T-helper 1 cell treated with Interleukin-12 subunit alpha and Interleukin-12 subunit beta and Interleukin-4 antibody, amounts not matched to agents 30 μg/mL and 1 μg/mL, for 36 hours (primary cell): ENCODE results near the gene PAM16.

Experiments used
- H3K27ac Mint-ChIP-seq: one replicate; pipeline ENCODE4 v1.8.0; 2021; ENCODE audit warnings: mild to moderate bottlenecking, mixed read lengths
- H3K27me3 Mint-ChIP-seq: one replicate; pipeline ENCODE4 v1.8.0; 2021; ENCODE audit warnings: low read depth, mixed read lengths
- H3K36me3 Mint-ChIP-seq: one replicate; pipeline ENCODE4 v1.8.0; 2021; ENCODE audit warnings: low read depth, mixed read lengths
- H3K4me1 Mint-ChIP-seq: one replicate; pipeline ENCODE4 v1.8.0; 2021; ENCODE audit warnings: low read depth, mixed read lengths
- H3K4me3 Mint-ChIP-seq: one replicate; pipeline ENCODE4 v1.8.0; 2021; ENCODE audit warnings: mild to moderate bottlenecking, moderate library complexity, mixed read lengths
- H3K9me3 Mint-ChIP-seq: one replicate; pipeline ENCODE4 v1.8.0; 2021; ENCODE audit warnings: mixed read lengths

The PAM16 gene

DNA sequence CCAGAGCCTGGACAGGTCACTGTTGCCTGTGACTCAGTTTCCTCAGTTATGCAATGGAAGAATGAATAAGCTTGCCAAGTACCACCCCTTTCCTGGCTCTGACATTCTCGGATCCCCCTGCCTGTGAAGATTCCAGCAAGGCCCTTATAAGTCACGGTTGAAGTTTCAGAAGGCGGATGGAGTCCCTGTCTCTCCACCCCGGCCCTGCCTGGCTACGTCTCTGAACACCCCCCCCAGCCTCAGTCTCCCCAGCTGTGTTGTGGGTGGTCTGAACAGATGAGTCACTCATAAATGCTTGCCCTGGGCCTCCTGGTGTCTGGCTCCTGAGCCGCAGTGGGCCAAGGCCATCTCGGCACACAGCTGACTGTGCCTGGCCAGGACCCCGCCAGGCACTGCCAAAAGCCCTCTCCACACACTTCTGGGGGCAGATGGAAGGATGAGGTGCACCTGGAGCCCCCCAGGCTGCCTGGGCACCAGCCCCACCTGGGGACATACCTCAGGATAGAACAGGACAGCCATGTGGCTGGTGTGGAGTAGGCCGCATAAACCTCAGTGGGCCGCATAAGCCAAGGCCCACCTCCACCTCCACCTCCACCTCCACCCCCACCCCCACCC lies 35.9 kb upstream of the PAM16 start:
- Mint-ChIP-seq H3K9me3 (no peaks in the 10 kb centered on the region), H3K4me3 (no peak overlapping the region), H3K36me3 (peaks cover 10% of the 10 kb centered on the region), H3K27me3 (no peaks in the 10 kb centered on the region), H3K4me1 (no peaks in the 10 kb centered on the region), H3K27ac (no peak overlapping the region)

DNA sequence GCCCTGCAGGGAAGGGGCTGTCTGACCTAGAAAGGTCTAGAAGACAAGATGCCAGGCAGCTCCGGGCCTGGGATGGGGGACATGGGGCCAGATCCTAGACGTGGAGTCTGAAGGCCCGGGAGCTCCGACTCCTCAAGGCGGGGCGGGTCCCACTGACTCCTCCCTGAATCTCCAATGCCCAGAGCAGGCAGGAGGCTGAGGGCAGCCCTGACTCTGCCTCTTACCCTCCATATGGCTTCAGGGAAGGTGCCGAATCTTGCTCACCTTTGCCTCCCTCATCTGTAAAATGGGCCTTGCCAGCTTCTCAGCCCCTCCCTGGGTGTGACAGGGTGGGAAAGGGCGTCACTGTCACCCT lies 35.3 kb upstream of the PAM16 start:
- Mint-ChIP-seq H3K27ac (no peak overlapping the region), H3K4me3 (no peak overlapping the region), H3K36me3 (peaks cover 10% of the 10 kb centered on the region), H3K27me3 (no peaks in the 10 kb centered on the region), H3K9me3 (no peaks in the 10 kb centered on the region), H3K4me1 (no peaks in the 10 kb centered on the region)

DNA sequence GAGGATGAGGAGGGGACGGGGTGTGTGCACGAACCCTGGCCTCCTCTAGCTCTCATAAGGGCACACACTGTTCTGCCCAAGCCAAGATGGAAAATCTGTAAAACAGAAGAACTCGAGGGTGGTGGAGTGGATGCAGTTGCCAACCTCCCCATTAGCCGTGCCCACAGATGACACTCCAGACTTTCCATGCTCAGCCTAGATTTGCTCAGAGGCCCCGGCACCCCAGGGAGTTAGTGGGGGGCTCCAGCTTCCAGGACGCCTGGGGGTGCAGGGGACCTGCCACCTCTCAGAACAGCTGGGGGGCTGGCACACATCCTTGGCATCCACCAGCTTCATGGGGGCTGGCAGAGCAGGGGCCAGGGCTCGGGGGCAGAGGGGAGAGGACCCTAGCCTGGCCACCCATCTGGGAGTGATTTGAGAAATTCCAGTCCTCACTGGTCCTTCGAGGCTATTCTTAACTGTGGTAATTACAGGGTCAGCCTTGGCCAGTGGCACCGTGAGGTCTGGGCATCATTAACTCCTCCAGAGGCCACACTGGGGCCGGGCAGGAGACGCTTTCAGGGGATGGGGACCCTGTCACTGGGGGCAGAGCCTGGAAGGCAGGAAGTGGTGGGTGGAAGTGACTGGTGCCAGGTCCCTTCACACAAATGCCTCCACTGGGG lies 34.8 kb upstream of the PAM16 start:
- H3K27me3 Mint-ChIP-seq: no peaks in the 10 kb centered on the region
- H3K9me3 Mint-ChIP-seq: no peaks in the 10 kb centered on the region
- no peaks in the 10 kb centered on the region for H3K4me1 Mint-ChIP-seq
- H3K36me3 Mint-ChIP-seq: peaks cover 10% of the 10 kb centered on the region
- H3K27ac Mint-ChIP-seq: no peak overlapping the region
- no peak overlapping the region for H3K4me3 Mint-ChIP-seq

DNA sequence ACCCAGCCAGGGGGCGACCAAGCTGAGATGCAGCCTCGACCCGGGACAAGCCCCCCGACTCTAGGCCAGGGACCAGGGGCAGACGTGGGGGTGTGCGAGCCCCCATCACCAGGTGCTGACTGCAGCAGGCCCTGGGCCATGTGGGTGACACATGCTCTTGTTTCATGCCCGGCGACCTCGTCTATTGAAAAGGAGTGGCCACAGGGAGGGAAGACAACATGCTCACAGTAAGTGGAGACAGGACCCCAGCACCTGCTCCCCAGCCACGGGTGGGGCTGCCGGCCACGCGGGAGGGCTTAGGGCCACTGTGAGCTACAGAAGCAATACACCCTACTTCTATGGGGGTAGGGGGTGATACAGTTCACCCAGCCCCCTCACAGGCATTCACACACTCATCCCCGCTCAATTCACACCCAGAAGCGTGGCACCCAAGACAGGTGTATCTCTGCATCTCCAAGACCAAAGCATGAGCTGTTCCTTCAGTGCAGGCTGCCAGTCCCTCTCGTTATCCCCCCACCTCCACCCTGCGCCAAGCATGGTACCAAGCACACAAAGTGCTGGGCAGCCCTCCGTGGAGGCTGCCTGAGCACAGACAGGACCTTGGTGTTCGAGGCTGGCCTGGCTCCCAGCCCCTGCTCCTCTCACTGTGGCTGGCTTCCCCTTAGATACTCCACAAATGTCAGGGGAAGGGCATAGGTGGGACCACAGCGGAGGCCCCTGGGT lies 34.1 kb upstream of the PAM16 start:
- peak overlapping the region; percentile 15 for H3K27ac Mint-ChIP-seq
- H3K9me3 Mint-ChIP-seq: no peaks in the 10 kb centered on the region
- no peaks in the 10 kb centered on the region for H3K4me1 Mint-ChIP-seq
- peaks cover 10% of the 10 kb centered on the region for H3K36me3 Mint-ChIP-seq
- no peak overlapping the region for H3K4me3 Mint-ChIP-seq
- H3K27me3 Mint-ChIP-seq: no peaks in the 10 kb centered on the region

DNA sequence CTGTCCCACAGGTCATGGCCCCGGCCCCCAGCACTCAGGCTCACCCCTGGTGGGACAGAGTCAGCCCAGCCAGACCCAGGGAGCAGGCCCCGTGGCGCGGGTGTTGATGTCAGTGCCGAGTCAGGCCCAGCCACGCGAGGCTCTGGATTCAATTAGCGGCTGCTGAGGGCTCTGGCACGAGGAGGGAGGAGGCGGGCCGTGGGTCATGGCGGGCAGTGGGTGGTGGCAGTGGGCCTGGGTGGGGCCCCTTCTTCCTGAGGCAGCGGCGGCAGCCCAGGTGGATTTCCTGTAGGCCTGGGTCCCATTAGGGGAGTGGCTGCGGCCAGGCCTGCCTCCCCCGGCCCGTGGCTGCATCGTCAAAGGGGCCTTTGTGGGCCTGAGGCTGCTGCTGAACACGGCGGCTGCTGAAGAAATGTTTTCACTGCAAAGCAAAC lies 33.4 kb upstream of the PAM16 start:
- H3K27me3 Mint-ChIP-seq: no peaks in the 10 kb centered on the region
- no peaks in the 10 kb centered on the region for H3K9me3 Mint-ChIP-seq
- no peak overlapping the region for H3K4me3 Mint-ChIP-seq
- H3K4me1 Mint-ChIP-seq: no peaks in the 10 kb centered on the region
- no peak overlapping the region for H3K27ac Mint-ChIP-seq
- peaks cover 10% of the 10 kb centered on the region for H3K36me3 Mint-ChIP-seq

DNA sequence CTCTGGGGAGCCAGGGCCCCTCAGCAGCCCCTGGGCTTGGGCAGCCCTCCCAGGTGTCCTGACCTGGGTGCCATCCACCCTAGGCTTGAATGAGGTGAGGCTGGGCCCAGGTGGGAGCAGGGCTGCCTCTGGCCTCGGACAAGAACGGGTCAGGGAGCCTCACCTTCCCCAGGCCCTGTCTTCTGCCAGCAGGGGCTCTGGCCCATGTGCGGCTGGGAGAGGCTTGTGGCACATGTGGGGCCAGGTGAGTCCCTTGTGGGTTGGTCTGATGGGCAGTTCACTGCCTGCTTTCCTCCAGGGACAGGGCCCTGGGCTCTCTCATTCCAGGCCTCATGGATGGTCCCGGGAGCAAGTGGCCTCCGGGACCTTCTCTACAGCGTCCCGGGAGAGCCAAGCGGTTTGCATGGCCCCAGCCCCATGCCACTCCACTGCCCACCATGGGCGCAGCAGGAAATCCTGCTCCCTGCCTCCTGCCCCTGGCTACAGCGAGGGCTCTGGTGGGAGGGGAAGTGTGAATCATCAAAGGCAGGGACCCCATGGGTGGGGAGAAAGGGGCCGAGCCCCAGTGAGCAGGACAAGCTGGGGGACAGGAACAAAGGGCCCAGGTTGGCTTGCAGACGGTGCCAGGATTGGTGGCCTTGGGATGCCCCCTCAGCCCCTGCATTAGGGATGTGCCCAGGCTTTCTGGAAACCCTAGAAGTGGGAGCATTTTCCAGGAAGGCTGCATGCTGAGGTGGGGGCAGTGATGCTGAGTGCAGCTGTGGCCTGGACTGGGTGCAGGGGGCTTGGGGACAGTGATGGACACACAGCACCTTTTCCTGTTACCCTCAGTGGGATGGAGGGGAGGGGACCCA lies 32.7 kb upstream of the PAM16 start:
- H3K9me3 Mint-ChIP-seq: no peaks in the 10 kb centered on the region
- no peak overlapping the region for H3K4me3 Mint-ChIP-seq
- H3K27ac Mint-ChIP-seq: no peak overlapping the region
- H3K27me3 Mint-ChIP-seq: no peaks in the 10 kb centered on the region
- no peaks in the 10 kb centered on the region for H3K4me1 Mint-ChIP-seq
- H3K36me3 Mint-ChIP-seq: peaks cover 10% of the 10 kb centered on the region

DNA sequence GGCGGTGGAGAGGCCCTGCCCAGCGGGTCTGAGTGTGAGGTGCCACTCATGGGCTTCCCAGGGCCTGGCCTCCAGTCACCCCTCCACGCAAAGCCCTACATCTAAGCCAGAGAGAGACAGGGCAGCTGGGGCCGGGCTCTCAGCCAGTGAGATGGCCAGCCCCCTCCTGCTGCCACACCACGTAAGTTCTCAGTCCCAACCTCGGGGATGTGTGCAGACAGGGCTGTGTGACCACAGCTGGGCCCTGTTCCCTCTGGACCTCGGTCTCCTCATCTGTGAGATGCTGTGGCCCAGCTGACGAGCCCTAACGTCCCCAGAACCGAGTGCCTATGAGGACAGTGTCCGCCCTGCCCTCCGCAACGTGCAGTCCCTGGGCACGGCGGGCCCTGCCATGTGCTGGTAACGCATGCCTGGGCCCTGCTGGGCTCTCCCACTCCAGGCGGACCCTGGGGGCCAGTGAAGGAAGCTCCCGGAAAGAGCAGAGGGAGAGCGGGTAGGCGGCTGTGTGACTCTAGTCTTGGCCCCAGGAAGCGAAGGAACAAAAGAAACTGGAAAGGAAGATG lies 31.8 kb upstream of the PAM16 start:
- Mint-ChIP-seq H3K27me3 (no peaks in the 10 kb centered on the region), H3K27ac (no peak overlapping the region), H3K4me3 (no peak overlapping the region), H3K36me3 (peaks cover 11% of the 10 kb centered on the region), H3K4me1 (no peaks in the 10 kb centered on the region), H3K9me3 (no peaks in the 10 kb centered on the region)

DNA sequence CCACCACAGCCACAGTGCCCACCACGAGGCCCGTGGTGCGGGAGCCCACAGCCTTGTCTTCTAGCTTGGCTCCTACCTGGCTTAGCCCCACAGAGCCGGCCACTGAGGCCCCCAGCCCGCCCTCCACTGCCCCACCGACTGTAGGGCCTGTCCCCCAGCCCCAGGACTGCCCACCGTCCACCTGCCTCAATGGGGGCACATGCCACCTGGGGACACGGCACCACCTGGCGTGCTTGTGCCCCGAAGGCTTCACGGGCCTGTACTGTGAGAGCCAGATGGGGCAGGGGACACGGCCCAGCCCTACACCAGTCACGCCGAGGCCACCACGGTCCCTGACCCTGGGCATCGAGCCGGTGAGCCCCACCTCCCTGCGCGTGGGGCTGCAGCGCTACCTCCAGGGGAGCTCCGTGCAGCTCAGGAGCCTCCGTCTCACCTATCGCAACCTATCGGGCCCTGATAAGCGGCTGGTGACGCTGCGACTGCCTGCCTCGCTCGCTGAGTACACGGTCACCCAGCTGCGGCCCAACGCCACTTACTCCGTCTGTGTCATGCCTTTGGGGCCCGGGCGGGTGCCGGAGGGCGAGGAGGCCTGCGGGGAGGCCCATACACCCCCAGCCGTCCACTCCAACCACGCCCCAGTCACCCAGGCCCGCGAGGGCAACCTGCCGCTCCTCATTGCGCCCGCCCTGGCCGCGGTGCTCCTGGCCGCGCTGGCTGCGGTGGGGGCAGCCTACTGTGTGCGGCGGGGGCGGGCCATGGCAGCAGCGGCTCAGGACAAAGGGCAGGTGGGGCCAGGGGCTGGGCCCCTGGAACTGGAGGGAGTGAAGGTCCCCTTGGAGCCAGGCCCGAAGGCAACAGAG lies 31.0 kb upstream of the PAM16 start:
- no peaks in the 10 kb centered on the region for H3K27me3 Mint-ChIP-seq
- H3K27ac Mint-ChIP-seq: no peak overlapping the region
- H3K4me1 Mint-ChIP-seq: no peaks in the 10 kb centered on the region
- H3K36me3 Mint-ChIP-seq: peaks cover 13% of the 10 kb centered on the region
- no peak overlapping the region for H3K4me3 Mint-ChIP-seq
- H3K9me3 Mint-ChIP-seq: no peaks in the 10 kb centered on the region

DNA sequence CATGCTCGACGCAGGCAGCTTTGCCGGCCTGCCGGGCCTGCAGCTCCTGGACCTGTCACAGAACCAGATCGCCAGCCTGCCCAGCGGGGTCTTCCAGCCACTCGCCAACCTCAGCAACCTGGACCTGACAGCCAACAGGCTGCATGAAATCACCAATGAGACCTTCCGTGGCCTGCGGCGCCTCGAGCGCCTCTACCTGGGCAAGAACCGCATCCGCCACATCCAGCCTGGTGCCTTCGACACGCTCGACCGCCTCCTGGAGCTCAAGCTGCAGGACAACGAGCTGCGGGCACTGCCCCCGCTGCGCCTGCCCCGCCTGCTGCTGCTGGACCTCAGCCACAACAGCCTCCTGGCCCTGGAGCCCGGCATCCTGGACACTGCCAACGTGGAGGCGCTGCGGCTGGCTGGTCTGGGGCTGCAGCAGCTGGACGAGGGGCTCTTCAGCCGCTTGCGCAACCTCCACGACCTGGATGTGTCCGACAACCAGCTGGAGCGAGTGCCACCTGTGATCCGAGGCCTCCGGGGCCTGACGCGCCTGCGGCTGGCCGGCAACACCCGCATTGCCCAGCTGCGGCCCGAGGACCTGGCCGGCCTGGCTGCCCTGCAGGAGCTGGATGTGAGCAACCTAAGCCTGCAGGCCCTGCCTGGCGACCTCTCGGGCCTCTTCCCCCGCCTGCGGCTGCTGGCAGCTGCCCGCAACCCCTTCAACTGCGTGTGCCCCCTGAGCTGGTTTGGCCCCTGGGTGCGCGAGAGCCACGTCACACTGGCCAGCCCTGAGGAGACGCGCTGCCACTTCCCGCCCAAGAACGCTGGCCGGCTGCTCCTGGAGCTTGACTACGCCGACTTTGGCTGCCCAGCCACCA lies 30.2 kb upstream of the PAM16 start:
- H3K9me3 Mint-ChIP-seq: no peaks in the 10 kb centered on the region
- no peak overlapping the region for H3K27ac Mint-ChIP-seq
- H3K4me1 Mint-ChIP-seq: no peaks in the 10 kb centered on the region
- H3K4me3 Mint-ChIP-seq: no peak overlapping the region
- peaks cover 13% of the 10 kb centered on the region for H3K36me3 Mint-ChIP-seq
- H3K27me3 Mint-ChIP-seq: no peaks in the 10 kb centered on the region

DNA sequence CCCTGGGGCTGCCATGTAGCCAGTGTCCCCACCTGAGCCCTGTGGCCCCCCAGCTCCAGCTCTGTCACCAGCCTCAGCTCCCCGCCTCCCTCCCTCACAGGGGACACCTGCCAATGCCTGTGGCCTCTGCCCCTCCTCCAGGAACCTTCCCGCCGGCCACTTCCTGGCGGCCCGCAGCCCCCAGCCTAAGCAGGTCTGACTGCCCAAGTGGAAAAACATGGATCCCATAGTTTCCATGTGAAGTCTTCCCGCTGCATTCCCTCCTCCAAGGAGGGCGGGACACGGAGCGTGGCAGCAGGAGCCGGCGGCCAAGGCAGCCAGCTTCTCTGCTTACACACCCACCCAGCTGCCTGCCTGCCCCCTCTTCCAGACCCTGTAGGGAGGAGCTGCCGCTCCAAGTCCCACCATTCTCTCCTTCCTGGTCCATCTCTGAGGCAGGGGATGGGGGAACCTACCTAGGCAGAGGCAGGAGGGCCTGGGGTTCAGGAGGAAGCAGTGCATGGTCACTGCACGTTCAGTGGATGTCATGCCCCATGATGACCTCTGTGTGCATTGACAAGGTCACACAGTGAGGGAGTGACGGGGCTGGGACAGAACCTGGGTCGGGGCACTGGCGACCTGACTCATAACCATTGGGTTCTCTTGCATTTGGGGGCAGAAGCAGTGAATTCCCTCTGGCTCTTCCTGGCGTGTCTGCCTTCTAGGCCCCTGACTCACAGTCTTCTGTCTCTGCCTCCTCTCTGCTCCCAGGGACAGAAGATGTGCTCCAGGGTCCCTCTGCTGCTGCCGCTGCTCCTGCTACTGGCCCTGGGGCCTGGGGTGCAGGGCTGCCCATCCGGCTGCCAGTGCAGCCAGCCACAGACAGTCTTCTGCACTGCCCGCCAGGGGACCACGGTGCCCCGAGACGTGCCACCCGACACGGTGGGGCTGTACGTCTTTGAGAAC lies 29.3 kb upstream of the PAM16 start:
- Mint-ChIP-seq H3K36me3 (peaks cover 8% of the 10 kb centered on the region), H3K9me3 (no peaks in the 10 kb centered on the region), H3K4me3 (no peak overlapping the region), H3K27me3 (no peaks in the 10 kb centered on the region), H3K4me1 (peaks cover 2% of the 10 kb centered on the region), H3K27ac (no peak overlapping the region)

DNA sequence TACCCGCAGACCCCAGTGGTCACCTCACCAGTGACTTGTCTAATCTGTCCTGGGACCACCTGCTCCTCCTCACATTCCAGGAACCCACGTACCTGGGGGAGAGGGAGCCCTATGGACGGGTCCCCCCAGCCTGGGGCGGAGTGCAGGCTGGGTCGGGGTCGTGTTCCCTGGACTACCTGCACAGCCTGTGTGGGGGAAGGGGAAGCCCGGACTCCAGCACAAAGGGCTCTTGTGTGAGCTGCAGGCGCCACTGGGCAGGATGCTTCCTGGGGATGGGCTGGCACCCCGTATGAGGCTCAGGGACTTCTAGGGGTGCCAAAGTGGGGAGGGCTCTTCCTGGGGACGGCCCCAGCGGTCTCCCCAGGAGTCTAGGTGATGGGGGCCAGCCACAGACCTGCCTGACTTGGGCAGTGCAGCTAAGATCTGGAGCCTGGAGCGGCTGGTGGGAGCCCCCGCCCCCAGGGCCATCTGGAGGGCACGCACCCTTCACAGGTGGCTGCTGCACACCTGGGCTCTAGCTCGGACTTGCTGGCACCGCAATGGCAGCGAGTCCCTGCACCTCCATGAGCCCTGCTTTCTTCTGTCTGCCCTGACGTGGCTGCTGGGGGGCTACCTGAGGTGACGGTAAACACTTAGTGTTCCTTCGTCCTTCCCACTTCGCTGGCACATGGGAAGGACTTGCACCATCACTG lies 28.0 kb upstream of the PAM16 start:
- no peak overlapping the region for H3K27ac Mint-ChIP-seq
- H3K4me3 Mint-ChIP-seq: no peak overlapping the region
- H3K27me3 Mint-ChIP-seq: no peaks in the 10 kb centered on the region
- H3K4me1 Mint-ChIP-seq: peaks cover 2% of the 10 kb centered on the region
- H3K9me3 Mint-ChIP-seq: no peaks in the 10 kb centered on the region
- H3K36me3 Mint-ChIP-seq: peaks cover 6% of the 10 kb centered on the region

DNA sequence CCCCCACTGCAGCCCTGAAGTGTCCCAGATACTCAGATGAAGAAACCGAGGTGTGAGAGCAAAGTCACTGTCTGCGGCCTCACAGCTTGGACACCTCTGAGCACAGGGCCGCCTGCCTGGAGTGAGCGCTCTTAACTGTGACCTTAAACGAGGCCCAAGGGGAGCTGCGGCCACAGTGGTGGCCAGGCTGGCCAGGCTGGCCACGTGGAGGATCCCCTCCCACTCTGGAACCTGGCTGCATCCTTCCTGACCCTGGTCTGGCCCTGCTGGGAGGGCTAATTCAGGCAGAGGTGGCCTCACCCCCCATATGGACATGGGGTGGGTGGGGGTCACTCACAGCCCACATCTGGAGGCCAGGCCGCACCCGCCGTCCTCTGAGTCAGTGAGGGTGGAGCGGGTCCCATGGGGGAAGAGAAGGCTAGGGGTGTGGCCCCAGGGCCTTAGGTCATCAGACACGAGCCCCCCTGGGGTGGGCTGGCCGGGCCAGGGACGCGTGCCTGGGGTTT lies 27.1 kb upstream of the PAM16 start:
- H3K9me3 Mint-ChIP-seq: no peaks in the 10 kb centered on the region
- H3K4me3 Mint-ChIP-seq: no peak overlapping the region
- peaks cover 2% of the 10 kb centered on the region for H3K4me1 Mint-ChIP-seq
- H3K36me3 Mint-ChIP-seq: peaks cover 5% of the 10 kb centered on the region
- no peaks in the 10 kb centered on the region for H3K27me3 Mint-ChIP-seq
- H3K27ac Mint-ChIP-seq: no peak overlapping the region
